ENCODE results near the gene DTHD1. TPM values are rescaled to one million over a fixed set of nuclear protein-coding genes. Genes with fewer than 3 reads are reported as not detected.

DTHD1 gene
- total and polyA plus RNA-seq, 8 donors = 0.38 to 6.4 (median 4.3) TPM

DNA sequence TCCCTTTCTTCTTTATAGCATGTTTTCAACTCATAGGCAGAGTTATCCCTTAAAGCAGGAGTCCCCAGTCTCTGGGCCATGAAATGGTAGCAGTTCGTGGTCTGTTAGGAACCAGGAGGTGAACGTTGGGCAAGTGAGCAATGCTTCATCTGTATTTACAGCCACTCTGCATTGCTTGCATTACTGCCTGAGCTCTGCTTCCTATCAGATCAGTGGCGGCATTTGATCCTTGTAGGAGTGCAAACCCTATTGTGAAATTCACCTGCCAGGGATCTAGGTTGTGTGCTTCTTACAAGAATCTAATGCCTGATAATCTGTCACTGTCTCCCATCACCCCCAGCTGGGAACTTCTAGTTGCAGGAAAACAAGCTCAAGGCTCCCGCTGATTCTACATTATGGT, 39.8 kb downstream of the DTHD1 start:
- intact Hi-C loops (cut with DNase I) = no loop called here
- peaks cover 0 to 48% of the 10 kb centered on the region in 2 donors for H3K4me1 ChIP-seq
- H3K27ac ChIP-seq = no peak overlapping the region
- ATAC-seq (no peak), DNase-seq (no peak)
- TF ChIP-seq, protein P1, sequence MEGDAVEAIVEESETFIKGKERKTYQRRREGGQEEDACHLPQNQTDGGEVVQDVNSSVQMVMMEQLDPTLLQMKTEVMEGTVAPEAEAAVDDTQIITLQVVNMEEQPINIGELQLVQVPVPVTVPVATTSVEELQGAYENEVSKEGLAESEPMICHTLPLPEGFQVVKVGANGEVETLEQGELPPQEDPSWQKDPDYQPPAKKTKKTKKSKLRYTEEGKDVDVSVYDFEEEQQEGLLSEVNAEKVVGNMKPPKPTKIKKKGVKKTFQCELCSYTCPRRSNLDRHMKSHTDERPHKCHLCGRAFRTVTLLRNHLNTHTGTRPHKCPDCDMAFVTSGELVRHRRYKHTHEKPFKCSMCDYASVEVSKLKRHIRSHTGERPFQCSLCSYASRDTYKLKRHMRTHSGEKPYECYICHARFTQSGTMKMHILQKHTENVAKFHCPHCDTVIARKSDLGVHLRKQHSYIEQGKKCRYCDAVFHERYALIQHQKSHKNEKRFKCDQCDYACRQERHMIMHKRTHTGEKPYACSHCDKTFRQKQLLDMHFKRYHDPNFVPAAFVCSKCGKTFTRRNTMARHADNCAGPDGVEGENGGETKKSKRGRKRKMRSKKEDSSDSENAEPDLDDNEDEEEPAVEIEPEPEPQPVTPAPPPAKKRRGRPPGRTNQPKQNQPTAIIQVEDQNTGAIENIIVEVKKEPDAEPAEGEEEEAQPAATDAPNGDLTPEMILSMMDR (IDR thresholded peaks at IDR 0.05) = no peak
- H3K4me3 ChIP-seq = no peak overlapping the region
- no peaks in the 10 kb centered on the region for H3K27me3 ChIP-seq
- H3K36me3 ChIP-seq = no peaks in the 10 kb centered on the region
- no peaks in the 10 kb centered on the region for H3K9me3 ChIP-seq

DNA sequence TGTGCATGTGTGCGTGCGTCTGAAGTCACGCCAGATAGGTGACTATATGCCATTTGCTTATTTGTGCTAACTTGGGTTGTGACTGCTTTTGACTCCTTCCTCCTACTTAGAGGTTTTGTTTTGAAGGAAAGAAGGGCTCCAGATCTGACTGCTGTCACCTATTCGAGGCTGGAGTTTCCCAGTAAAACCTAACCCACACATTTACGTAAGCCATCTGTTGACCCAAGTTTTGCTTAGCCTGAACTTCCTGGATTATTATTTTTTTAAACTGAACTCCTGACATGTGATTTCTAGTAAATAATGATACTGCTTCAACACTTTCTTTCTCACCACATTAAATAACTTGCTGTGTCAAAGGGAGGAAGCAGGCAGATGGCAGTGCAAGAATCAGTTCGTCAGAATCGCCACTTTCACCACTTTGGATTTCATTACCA, 41.5 kb downstream of the DTHD1 start:
- ATAC-seq = peak; percentile 60
- Histone ChIP-seq H3K4me1 (peaks cover 0 to 61% of the 10 kb centered on the region in 2 donors), H3K36me3 (no peaks in the 10 kb centered on the region), H3K4me3 (no peak overlapping the region), H3K27ac (peak overlapping the region in 1 of 2 donors; percentile 65), H3K27me3 (no peaks in the 10 kb centered on the region), H3K9me3 (no peaks in the 10 kb centered on the region)
- TF ChIP-seq, protein P1 (IDR thresholded peaks at IDR 0.05) = no peak
- DNase-seq = no peak
- intact Hi-C loops (cut with DNase I) = no loop called here

DNA sequence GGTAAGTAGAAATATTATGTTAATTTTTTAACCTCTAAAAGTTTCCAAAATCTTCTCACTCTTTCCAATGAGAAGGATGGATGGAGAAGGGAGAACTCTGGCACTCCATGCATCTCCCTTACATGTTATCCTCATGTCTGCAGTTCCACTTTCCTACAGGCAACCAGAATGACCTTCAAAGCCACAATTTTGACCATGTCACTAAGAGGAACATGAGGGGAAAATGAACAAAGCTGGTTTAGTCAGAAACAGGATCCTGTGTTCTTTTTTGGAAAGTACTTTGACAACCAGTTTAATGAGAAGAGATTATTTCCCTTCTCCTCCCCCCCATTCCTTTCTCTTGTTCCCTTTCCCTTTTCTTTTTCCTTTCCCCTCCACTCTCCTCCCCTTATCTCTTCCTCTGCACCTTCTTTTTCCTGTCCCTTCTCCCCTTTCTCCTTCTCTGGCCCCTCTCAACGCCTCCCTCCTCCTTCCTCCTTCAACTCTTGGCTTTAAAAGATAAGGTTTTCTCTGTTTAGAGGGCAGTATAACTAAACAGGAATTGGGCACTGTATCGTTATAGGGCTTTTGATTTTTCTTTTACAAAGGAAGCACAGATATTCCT, 42.5 kb downstream of the DTHD1 start:
- Histone ChIP-seq H3K9me3 (no peaks in the 10 kb centered on the region), H3K27me3 (no peaks in the 10 kb centered on the region), H3K4me3 (no peak overlapping the region), H3K27ac (peak overlapping the region in 1 of 2 donors; percentile 65), H3K36me3 (no peaks in the 10 kb centered on the region), H3K4me1 (peaks cover 0 to 61% of the 10 kb centered on the region in 2 donors)
- intact Hi-C loops (cut with DNase I) = no loop called here
- no peak for DNase-seq
- TF ChIP-seq, protein P1 (IDR thresholded peaks at IDR 0.05) = no peak
- ATAC-seq = peak; percentile 23

DNA sequence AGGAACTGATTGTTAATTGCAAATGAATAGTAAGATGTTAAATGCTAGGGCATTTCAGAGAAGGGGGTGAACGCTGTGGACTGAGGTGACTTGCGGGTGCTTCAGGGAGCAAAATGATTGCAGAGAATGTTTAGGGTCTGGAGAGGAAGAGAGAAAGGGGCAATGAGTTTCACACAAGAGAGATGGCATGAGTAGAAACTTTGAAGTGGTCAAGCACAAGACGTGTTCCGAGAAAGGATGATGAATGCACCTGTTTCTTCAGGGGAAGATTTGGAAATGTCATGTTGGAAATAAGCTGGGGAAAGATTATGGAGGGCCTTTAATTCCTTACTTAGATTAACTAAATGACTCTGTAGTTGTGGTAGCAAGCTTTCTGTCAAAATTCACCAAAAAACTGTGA, 43.4 kb downstream of the DTHD1 start:
- intact Hi-C loops (cut with DNase I) = no loop called here
- no peak overlapping the region for H3K4me3 ChIP-seq
- TF ChIP-seq, protein P1 (IDR thresholded peaks at IDR 0.05) = no peak
- no peak for ATAC-seq
- no peaks in the 10 kb centered on the region for H3K9me3 ChIP-seq
- peaks cover 0 to 61% of the 10 kb centered on the region in 2 donors for H3K4me1 ChIP-seq
- DNase-seq = no peak
- peak overlapping the region in 1 of 2 donors; percentile 65 for H3K27ac ChIP-seq
- H3K36me3 ChIP-seq = no peaks in the 10 kb centered on the region
- H3K27me3 ChIP-seq = no peaks in the 10 kb centered on the region

DNA sequence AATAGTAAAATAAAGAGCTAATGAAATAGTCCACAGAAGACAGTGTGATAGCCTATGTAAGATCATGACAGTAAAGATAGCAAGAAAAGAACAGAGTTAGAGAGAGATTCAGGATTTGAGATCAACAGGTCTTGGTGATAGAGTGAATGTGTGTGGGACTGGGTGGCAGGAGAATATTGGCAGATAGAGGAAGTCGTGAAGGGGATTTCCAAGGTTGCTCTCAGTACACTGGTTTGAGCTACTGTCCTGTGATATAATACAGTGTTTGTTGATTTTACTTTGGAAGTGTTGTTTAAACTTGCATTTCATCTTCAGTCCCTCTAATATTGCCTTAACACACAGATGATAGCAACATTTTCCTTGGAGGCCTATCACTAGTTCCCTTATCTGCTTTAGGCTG, 44.1 kb downstream of the DTHD1 start:
- TF ChIP-seq, protein P1 (IDR thresholded peaks at IDR 0.05) = no peak
- intact Hi-C loops (cut with DNase I) = no loop called here
- Histone ChIP-seq H3K4me3 (no peak overlapping the region), H3K9me3 (no peaks in the 10 kb centered on the region), H3K36me3 (no peaks in the 10 kb centered on the region), H3K4me1 (peaks cover 0 to 61% of the 10 kb centered on the region in 2 donors), H3K27me3 (no peaks in the 10 kb centered on the region), H3K27ac (peak overlapping the region in 1 of 2 donors; percentile 74)
- ATAC-seq (peak; percentile 55), DNase-seq (no peak)

Measured in left lung (tissue), 10 donors.